Activated CD4-positive, alpha-beta T cell treated with anti-CD3 and anti-CD28 coated beads, Interleukin-2, amount 10 ng/mL, durations not matched to agents 7 days and 5 days (primary cell): ENCODE measurements around the gene DBN1. TPM values are rescaled to one million over a fixed set of nuclear protein-coding genes. Genes with fewer than 3 reads are reported as not detected.

Experiments
- CTCF ChIA-PET: fragments of 350-600 bp; sonication (Branson Sonifier 250); formaldehyde crosslinking; loops from one replicate; lab custom pipeline; 2021; ENCODE audit warnings: antibody characterized with exemption; lab: Charles Lee
- POLR2A ChIA-PET: fragments of 350-600 bp; sonication (Branson Sonifier 250); formaldehyde crosslinking; loops from one replicate; lab custom pipeline; 2021; ENCODE audit warnings: antibody characterized with exemption; lab: Charles Lee
- DNase-seq: peaks from one replicate; pipeline ENCODE4 v3.0.0-alpha.2; 2020
- H3K27ac Mint-ChIP-seq: one replicate; pipeline ENCODE4 v1.8.0; 2021; ENCODE audit warnings: mild to moderate bottlenecking, moderate library complexity, mixed read lengths
- H3K27me3 Mint-ChIP-seq: one replicate; pipeline ENCODE4 v1.8.0; 2021; ENCODE audit warnings: mixed read lengths
- H3K36me3 Mint-ChIP-seq: one replicate; pipeline ENCODE4 v1.8.0; 2021; ENCODE audit warnings: low read depth, mixed read lengths
- H3K4me1 Mint-ChIP-seq: one replicate; pipeline ENCODE4 v1.8.0; 2021; ENCODE audit warnings: mixed read lengths
- H3K4me3 Mint-ChIP-seq: one replicate; pipeline ENCODE4 v1.8.0; 2021; ENCODE audit warnings: mild to moderate bottlenecking, moderate library complexity, mixed read lengths
- H3K9me3 Mint-ChIP-seq: one replicate; pipeline ENCODE4 v1.8.0; 2021; ENCODE audit warnings: mixed read lengths
- total RNA-seq, 2 experiments: library from RNA; stranded (reverse); gene quantifications; one replicate each; pipeline ENCODE4 v1.2.3, GENCODE V29; 2021

Gene DBN1
- total RNA-seq, 2 experiments from 2014 or later, result 4.2 to 4.8 TPM

- Mint-ChIP-seq H3K4me3 (no peak overlapping the region), H3K36me3 (no peaks in the 10 kb centered on the region), H3K4me1 (peaks cover 17% of the 10 kb centered on the region), H3K9me3 (no peaks in the 10 kb centered on the region), H3K27me3 (peaks cover 18% of the 10 kb centered on the region), H3K27ac (no peak overlapping the region)
- CTCF ChIA-PET, result interaction anchor here (0.9 to 4.4 kb wide), 15 partner anchors 8 to 192 kb away, joined by 3 to 36 read pairs (median 5); partner anchors contain the start of gene DOK3
- DNase-seq, result no peak
- POLR2A ChIA-PET, result no interaction called here
These were observed 28.6 kb upstream of the DBN1 start for GRCh38 chr5:177501874-177502678.

GRCh38 chr5:177500685-177501522 is 27.5 kb upstream of the DBN1 start:
- Mint-ChIP-seq H3K4me1 (peaks cover 22% of the 10 kb centered on the region), H3K36me3 (no peaks in the 10 kb centered on the region), H3K27me3 (peaks cover 18% of the 10 kb centered on the region), H3K4me3 (no peak overlapping the region), H3K9me3 (no peaks in the 10 kb centered on the region), H3K27ac (no peak overlapping the region)
- CTCF ChIA-PET, result interaction anchor here (0.8 to 4.4 kb wide), 18 partner anchors 10 to 191 kb away, joined by 3 to 36 read pairs (median 4); partner anchors contain the start of gene DOK3
- POLR2A ChIA-PET, result no interaction called here
- peak; percentile 83 for DNase-seq

- peaks cover 18% of the 10 kb centered on the region for H3K27me3 Mint-ChIP-seq
- DNase-seq, result no peak
- H3K27ac Mint-ChIP-seq, result no peak overlapping the region
- CTCF ChIA-PET, result interaction anchor here (0.8 to 4.4 kb wide), 8 partner anchors 21 to 117 kb away, joined by 3 to 36 read pairs (median 8); no protein-coding TSS in a partner anchor
- POLR2A ChIA-PET, result no interaction called here
- H3K4me1 Mint-ChIP-seq, result peaks cover 29% of the 10 kb centered on the region
- no peaks in the 10 kb centered on the region for H3K9me3 Mint-ChIP-seq
- no peak overlapping the region for H3K4me3 Mint-ChIP-seq
- no peaks in the 10 kb centered on the region for H3K36me3 Mint-ChIP-seq
These were observed 26.4 kb upstream of the DBN1 start for GRCh38 chr5:177499842-177500241.

GRCh38 chr5:177498013-177498787 is 24.8 kb upstream of the DBN1 start:
- H3K36me3 Mint-ChIP-seq, result no peaks in the 10 kb centered on the region
- ChIA-PET CTCF (interaction anchor here (0.7 to 4.4 kb wide), 11 partner anchors 9 to 108 kb away, joined by 3 to 23 read pairs (median 4); partner anchors contain the start of gene DOK3), POLR2A (interaction anchor here (1.0 kb wide), 1 partner anchor 11 kb away, joined by 4 read pairs; no protein-coding TSS in a partner anchor)
- peaks cover 42% of the 10 kb centered on the region for H3K4me1 Mint-ChIP-seq
- no peak for DNase-seq
- H3K9me3 Mint-ChIP-seq, result no peaks in the 10 kb centered on the region
- H3K27ac Mint-ChIP-seq, result peak overlapping the region; percentile 16
- peak overlapping the region; percentile 76 for H3K4me3 Mint-ChIP-seq
- H3K27me3 Mint-ChIP-seq, result peaks cover 18% of the 10 kb centered on the region

- H3K9me3 Mint-ChIP-seq, result no peaks in the 10 kb centered on the region
- POLR2A ChIA-PET, result interaction anchor here (1.0 kb wide), 1 partner anchor 12 kb away, joined by 4 read pairs; no protein-coding TSS in a partner anchor
- CTCF ChIA-PET, result interaction anchor here (0.6 to 2.4 kb wide), 12 partner anchors 8 to 107 kb away, joined by 3 to 9 read pairs (median 4); partner anchors contain the start of gene DOK3
These were observed 24.0 kb upstream of the DBN1 start, which contains the start of gene PDLIM7 for GRCh38 chr5:177497292-177498012. Gene PDLIM7, minus strand, starts transcription at chr5:177497604. Its CDS starts 1,092 bp downstream, at chr5:177496512.

GRCh38 chr5:177496727-177497291 is 23.4 kb upstream of the DBN1 start:
- peak overlapping the region; percentile 76 for H3K4me3 Mint-ChIP-seq
- H3K9me3 Mint-ChIP-seq, result no peaks in the 10 kb centered on the region
- ChIA-PET CTCF (interaction anchor here (0.6 to 2.8 kb wide), 13 partner anchors 11 to 107 kb away, joined by 3 to 18 read pairs (median 4); no protein-coding TSS in a partner anchor), POLR2A (interaction anchor here (1.0 kb wide), 1 partner anchor 12 kb away, joined by 4 read pairs; no protein-coding TSS in a partner anchor)
- peaks cover 18% of the 10 kb centered on the region for H3K27me3 Mint-ChIP-seq
- H3K27ac Mint-ChIP-seq, result no peak overlapping the region
- DNase-seq, result no peak
- peaks cover 47% of the 10 kb centered on the region for H3K4me1 Mint-ChIP-seq
- H3K36me3 Mint-ChIP-seq, result peaks cover 5% of the 10 kb centered on the region

More at GRCh38 chr5:177497292-177498012, 24.0 kb upstream of the DBN1 start, which contains the start of gene PDLIM7:
- Mint-ChIP-seq H3K27ac (peak within 1 kb of the TSS; percentile 64), H3K36me3 (peaks cover 5% of the 10 kb centered on the region), H3K4me3 (peak within 1 kb of the TSS; percentile 76), H3K27me3 (peaks cover 18% of the 10 kb centered on the region), H3K4me1 (peaks cover 47% of the 10 kb centered on the region)
- DNase-seq, result peak; percentile 95

- Mint-ChIP-seq H3K36me3 (peaks cover 6% of the 10 kb centered on the region), H3K27ac (peak overlapping the region; percentile 64), H3K27me3 (peaks cover 18% of the 10 kb centered on the region), H3K9me3 (no peaks in the 10 kb centered on the region), H3K4me3 (peak overlapping the region; percentile 69), H3K4me1 (peaks cover 47% of the 10 kb centered on the region)
- ChIA-PET CTCF (interaction anchor here (1.2 to 2.8 kb wide), 6 partner anchors 14 to 106 kb away, joined by 3 to 18 read pairs (median 5); no protein-coding TSS in a partner anchor), POLR2A (no interaction called here)
- DNase-seq, result no peak
These were observed 22.8 kb upstream of the DBN1 start for GRCh38 chr5:177496070-177496726.

GRCh38 chr5:177495243-177496060 is 22.0 kb upstream of the DBN1 start:
- no peak for DNase-seq
- peak overlapping the region; percentile 64 for H3K27ac Mint-ChIP-seq

GRCh38 chr5:177494346-177495195 is 21.1 kb upstream of the DBN1 start:
- H3K27me3 Mint-ChIP-seq, result peaks cover 14% of the 10 kb centered on the region
- peak overlapping the region; percentile 75 for H3K27ac Mint-ChIP-seq
- peaks cover 48% of the 10 kb centered on the region for H3K4me1 Mint-ChIP-seq
- peaks cover 15% of the 10 kb centered on the region for H3K36me3 Mint-ChIP-seq
- DNase-seq, result peak; percentile 33
- POLR2A ChIA-PET, result no interaction called here
- no peaks in the 10 kb centered on the region for H3K9me3 Mint-ChIP-seq
- CTCF ChIA-PET, result interaction anchor here (0.7 to 2.8 kb wide), 10 partner anchors 9 to 182 kb away, joined by 3 to 18 read pairs (median 4); no protein-coding TSS in a partner anchor
- no peak overlapping the region for H3K4me3 Mint-ChIP-seq

More at GRCh38 chr5:177495243-177496060, 22.0 kb upstream of the DBN1 start:
- Mint-ChIP-seq H3K4me1 (peaks cover 48% of the 10 kb centered on the region), H3K9me3 (no peaks in the 10 kb centered on the region), H3K36me3 (peaks cover 9% of the 10 kb centered on the region), H3K27me3 (peaks cover 18% of the 10 kb centered on the region), H3K4me3 (peak overlapping the region; percentile 69)
- POLR2A ChIA-PET, result no interaction called here
- CTCF ChIA-PET, result interaction anchor here (1.0 to 2.8 kb wide), 8 partner anchors 13 to 179 kb away, joined by 3 to 18 read pairs (median 4); no protein-coding TSS in a partner anchor
